Measurements from ENCODE around the gene CDH4.

The CDH4 gene

GRCh38 chr20:61885759-61886715 is 634.0 kb downstream of the CDH4 start:
- H3K4me3 ChIP-seq (ENCODE audit: low read depth, low read length) = no peak overlapping the region
- TF ChIP-seq CTCF (IDR thresholded peaks at IDR 0.05; ENCODE audit: low read depth, low read length) = no peak
- in situ Hi-C loops (cut with HindIII; ENCODE audit: low sequenced_read_pairs) = no loop called here
- no peak for DNase-seq (ENCODE audit: low read depth, low spot score)

GRCh38 chr20:61886721-61887595 is 634.9 kb downstream of the CDH4 start:
- in situ Hi-C loops (cut with HindIII; ENCODE audit: low sequenced_read_pairs) = no loop called here
- TF ChIP-seq CTCF (IDR thresholded peaks at IDR 0.05; ENCODE audit: low read depth, low read length) = peak; percentile 95
- no peak overlapping the region for H3K4me3 ChIP-seq (ENCODE audit: low read depth, low read length)
- peak; percentile 32 for DNase-seq (ENCODE audit: low read depth, low spot score)

GRCh38 chr20:61887596-61888093 is 635.6 kb downstream of the CDH4 start:
- in situ Hi-C loops (cut with HindIII; ENCODE audit: low sequenced_read_pairs) = no loop called here
- TF ChIP-seq CTCF (IDR thresholded peaks at IDR 0.05; ENCODE audit: low read depth, low read length) = no peak
- H3K4me3 ChIP-seq (ENCODE audit: low read depth, low read length) = no peak overlapping the region
- no peak for DNase-seq (ENCODE audit: low read depth, low spot score)

- H3K4me3 ChIP-seq (ENCODE audit: low read depth, low read length) = no peak overlapping the region
- in situ Hi-C loops (cut with HindIII; ENCODE audit: low sequenced_read_pairs) = no loop called here
- no peak for TF ChIP-seq CTCF (IDR thresholded peaks at IDR 0.05; ENCODE audit: low read depth, low read length)
- no peak for DNase-seq (ENCODE audit: low read depth, low spot score)
These were observed 636.2 kb downstream of the CDH4 start for GRCh38 chr20:61888101-61888865.

GRCh38 chr20:61889659-61890058 is 637.6 kb downstream of the CDH4 start:
- no peak for TF ChIP-seq CTCF (IDR thresholded peaks at IDR 0.05; ENCODE audit: low read depth, low read length)
- no peak for DNase-seq (ENCODE audit: low read depth, low spot score)
- no peak overlapping the region for H3K4me3 ChIP-seq (ENCODE audit: low read depth, low read length)
- in situ Hi-C loops (cut with HindIII; ENCODE audit: low sequenced_read_pairs) = no loop called here

GRCh38 chr20:61890210-61890609 is 638.1 kb downstream of the CDH4 start:
- no peak for TF ChIP-seq CTCF (IDR thresholded peaks at IDR 0.05; ENCODE audit: low read depth, low read length)
- DNase-seq (ENCODE audit: low read depth, low spot score) = no peak
- in situ Hi-C loops (cut with HindIII; ENCODE audit: low sequenced_read_pairs) = no loop called here
- H3K4me3 ChIP-seq (ENCODE audit: low read depth, low read length) = no peak overlapping the region

Measured in astrocyte of the spinal cord (primary cell).